ENCODE results near the gene NTM.

NTM gene

DNA sequence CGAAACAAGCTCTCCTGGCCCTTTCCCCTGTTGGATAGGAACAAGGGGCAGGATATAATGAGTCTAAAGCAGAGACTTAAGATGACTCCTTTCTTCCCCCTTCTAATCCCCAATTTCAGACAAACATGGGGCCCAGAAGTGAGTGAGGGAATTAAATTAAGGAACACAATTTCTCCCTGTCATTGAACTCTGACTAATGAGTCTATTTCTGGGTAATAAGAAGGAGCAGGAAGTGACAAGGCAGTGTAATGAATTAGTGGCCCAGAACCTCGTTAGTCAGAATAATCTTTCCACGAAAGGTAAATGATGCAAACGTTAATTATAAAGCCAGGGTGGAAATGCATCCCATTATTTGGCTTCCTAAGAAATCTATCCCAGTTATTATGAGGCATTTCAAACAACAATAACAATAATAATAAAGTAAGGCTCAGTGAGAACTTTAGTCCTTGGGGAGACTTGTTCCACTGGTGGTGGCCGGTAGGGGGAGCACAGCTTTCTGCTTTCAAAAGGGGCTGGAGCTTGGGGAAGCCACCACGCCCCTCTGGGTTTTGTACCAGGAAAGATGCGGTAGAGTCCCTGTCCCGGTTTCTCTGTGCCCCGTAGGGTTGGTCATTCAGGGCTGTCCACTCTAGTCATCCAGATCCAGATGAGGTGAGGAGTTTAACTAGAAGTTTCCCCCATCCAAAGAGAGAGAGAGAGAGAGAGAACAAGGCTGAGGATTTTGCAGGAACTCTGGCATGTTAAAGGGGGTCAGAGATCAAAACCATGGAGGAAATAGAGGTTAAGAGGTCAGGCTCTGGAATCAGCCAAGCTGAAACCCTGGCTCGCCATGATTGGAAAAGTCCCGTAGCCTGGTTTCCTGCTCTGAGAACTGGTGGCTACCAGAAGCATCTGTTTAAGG lies 298.3 kb downstream of the NTM start:
- Histone ChIP-seq H3K27me3 (ENCODE audit: insufficient read depth, low read length) (no peaks in the 10 kb centered on the region), H3K9me2 (ENCODE audit: low read depth, low read length) (no peaks in the 10 kb centered on the region), H3K4me1 (ENCODE audit: insufficient read depth, low read length, severe bottlenecking) (no peaks in the 10 kb centered on the region), H4K20me1 (ENCODE audit: insufficient read depth, low read length) (no peaks in the 10 kb centered on the region), H3K9ac (ENCODE audit: low read length) (no peak overlapping the region), H3K79me2 (ENCODE audit: insufficient read depth, low read length) (no peaks in the 10 kb centered on the region), H3F3A (ENCODE audit: insufficient read depth, low read length) (no peaks in the 10 kb centered on the region), H2AFZ (ENCODE audit: low read length) (no peak overlapping the region), H3K9me3 (ENCODE audit: low read length) (no peaks in the 10 kb centered on the region), H3K4me2 (ENCODE audit: low read length) (no peak overlapping the region), H3K4me3 (ENCODE audit: low read depth, low read length, poor library complexity, severe bottlenecking) (no peak overlapping the region), H3K27ac (ENCODE audit: low read depth, low read length, poor library complexity, severe bottlenecking) (no peak overlapping the region), H3K36me3 (ENCODE audit: insufficient read depth, low read length) (no peaks in the 10 kb centered on the region)
- TF ChIP-seq, protein P1, sequence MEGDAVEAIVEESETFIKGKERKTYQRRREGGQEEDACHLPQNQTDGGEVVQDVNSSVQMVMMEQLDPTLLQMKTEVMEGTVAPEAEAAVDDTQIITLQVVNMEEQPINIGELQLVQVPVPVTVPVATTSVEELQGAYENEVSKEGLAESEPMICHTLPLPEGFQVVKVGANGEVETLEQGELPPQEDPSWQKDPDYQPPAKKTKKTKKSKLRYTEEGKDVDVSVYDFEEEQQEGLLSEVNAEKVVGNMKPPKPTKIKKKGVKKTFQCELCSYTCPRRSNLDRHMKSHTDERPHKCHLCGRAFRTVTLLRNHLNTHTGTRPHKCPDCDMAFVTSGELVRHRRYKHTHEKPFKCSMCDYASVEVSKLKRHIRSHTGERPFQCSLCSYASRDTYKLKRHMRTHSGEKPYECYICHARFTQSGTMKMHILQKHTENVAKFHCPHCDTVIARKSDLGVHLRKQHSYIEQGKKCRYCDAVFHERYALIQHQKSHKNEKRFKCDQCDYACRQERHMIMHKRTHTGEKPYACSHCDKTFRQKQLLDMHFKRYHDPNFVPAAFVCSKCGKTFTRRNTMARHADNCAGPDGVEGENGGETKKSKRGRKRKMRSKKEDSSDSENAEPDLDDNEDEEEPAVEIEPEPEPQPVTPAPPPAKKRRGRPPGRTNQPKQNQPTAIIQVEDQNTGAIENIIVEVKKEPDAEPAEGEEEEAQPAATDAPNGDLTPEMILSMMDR (IDR thresholded peaks at IDR 0.05; ENCODE audit: low read length), result peak; percentile 59
- no peak for TF ChIP-seq EZH2 (IDR thresholded peaks at IDR 0.05; ENCODE audit: borderline replicate concordance, low read length)

DNA sequence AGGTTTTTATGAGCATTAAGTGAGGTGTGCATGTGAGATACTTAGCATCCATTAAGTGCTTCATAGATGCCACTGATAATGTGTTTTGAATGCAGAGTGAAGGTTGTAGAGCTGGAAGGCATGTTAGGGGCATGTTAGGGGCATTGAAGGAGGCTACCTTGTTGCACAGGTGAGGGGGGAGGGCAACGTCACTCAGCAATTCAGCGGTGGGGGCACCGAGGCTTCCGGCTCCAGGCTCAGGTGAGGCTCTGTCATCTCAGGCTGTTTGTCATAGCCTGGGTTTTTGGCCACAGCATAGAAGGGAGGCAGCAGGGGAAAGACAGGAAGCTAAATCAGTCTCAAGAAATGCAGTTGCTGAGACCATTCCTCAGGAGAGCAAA lies 299.0 kb downstream of the NTM start:
- Histone ChIP-seq H2AFZ (ENCODE audit: low read length) (no peak overlapping the region), H3K27ac (ENCODE audit: low read depth, low read length, poor library complexity, severe bottlenecking) (no peak overlapping the region), H3F3A (ENCODE audit: insufficient read depth, low read length) (no peaks in the 10 kb centered on the region), H3K4me1 (ENCODE audit: insufficient read depth, low read length, severe bottlenecking) (no peaks in the 10 kb centered on the region), H3K4me3 (ENCODE audit: low read depth, low read length, poor library complexity, severe bottlenecking) (no peak overlapping the region), H3K36me3 (ENCODE audit: insufficient read depth, low read length) (no peaks in the 10 kb centered on the region), H3K27me3 (ENCODE audit: insufficient read depth, low read length) (no peaks in the 10 kb centered on the region), H3K4me2 (ENCODE audit: low read length) (no peak overlapping the region), H3K9me3 (ENCODE audit: low read length) (no peaks in the 10 kb centered on the region), H4K20me1 (ENCODE audit: insufficient read depth, low read length) (no peaks in the 10 kb centered on the region), H3K79me2 (ENCODE audit: insufficient read depth, low read length) (no peaks in the 10 kb centered on the region), H3K9ac (ENCODE audit: low read length) (no peak overlapping the region), H3K9me2 (ENCODE audit: low read depth, low read length) (no peaks in the 10 kb centered on the region)
- TF ChIP-seq, protein P1 (IDR thresholded peaks at IDR 0.05; ENCODE audit: low read length), result no peak
- TF ChIP-seq EZH2 (IDR thresholded peaks at IDR 0.05; ENCODE audit: borderline replicate concordance, low read length), result no peak

DNA sequence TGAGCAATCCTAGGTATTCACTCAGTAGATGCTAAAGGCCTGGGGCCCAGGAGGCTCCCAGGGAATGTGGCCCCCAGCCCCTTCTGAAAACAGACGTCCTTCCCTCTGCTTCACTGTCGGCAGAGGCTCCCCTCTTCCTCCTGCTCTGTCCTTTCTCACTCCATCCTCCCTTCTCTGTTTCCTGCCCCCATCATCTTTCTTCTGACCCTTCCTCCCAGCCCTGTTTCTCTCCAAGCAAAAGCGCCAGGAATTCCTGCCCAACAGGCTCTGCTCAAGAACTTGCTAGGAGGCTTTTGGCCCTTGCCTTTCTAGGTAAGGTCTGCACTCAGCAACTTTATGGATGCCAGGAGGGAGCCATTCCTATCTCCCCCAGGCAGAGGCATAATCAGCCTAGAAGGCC lies 300.5 kb downstream of the NTM start:
- Histone ChIP-seq H3K36me3 (ENCODE audit: insufficient read depth, low read length) (no peaks in the 10 kb centered on the region), H3K9me2 (ENCODE audit: low read depth, low read length) (no peaks in the 10 kb centered on the region), H4K20me1 (ENCODE audit: insufficient read depth, low read length) (no peaks in the 10 kb centered on the region), H3K27ac (ENCODE audit: low read depth, low read length, poor library complexity, severe bottlenecking) (no peak overlapping the region), H2AFZ (ENCODE audit: low read length) (no peak overlapping the region), H3K4me3 (ENCODE audit: low read depth, low read length, poor library complexity, severe bottlenecking) (no peak overlapping the region), H3K27me3 (ENCODE audit: insufficient read depth, low read length) (no peaks in the 10 kb centered on the region), H3K79me2 (ENCODE audit: insufficient read depth, low read length) (no peaks in the 10 kb centered on the region), H3K9ac (ENCODE audit: low read length) (no peak overlapping the region), H3K4me2 (ENCODE audit: low read length) (no peak overlapping the region), H3K4me1 (ENCODE audit: insufficient read depth, low read length, severe bottlenecking) (no peaks in the 10 kb centered on the region), H3K9me3 (ENCODE audit: low read length) (no peaks in the 10 kb centered on the region), H3F3A (ENCODE audit: insufficient read depth, low read length) (no peaks in the 10 kb centered on the region)
- no peak for TF ChIP-seq EZH2 (IDR thresholded peaks at IDR 0.05; ENCODE audit: borderline replicate concordance, low read length)
- TF ChIP-seq, protein P1 (IDR thresholded peaks at IDR 0.05; ENCODE audit: low read length), result no peak

Measured in OCI-LY1 (cell line).